Astrocyte (in vitro differentiated cells and primary cell): ENCODE results near the gene DUSP16. TPM values are rescaled to one million over a fixed set of nuclear protein-coding genes. Genes with fewer than 3 reads are reported as not detected.

Experiments
- DNase-seq: peaks from one replicate; pipeline ENCODE4 v3.0.0-alpha.2; 2010; ENCODE audit warnings: low read depth
- FAIRE-seq: peaks from 2 replicates; lab custom pipeline; 2011; peaks lifted over from hg19 to GRCh38; lab: Jason Lieb, UNC
- H2AFZ ChIP-seq: 2 replicates; pipeline ENCODE4 v1.6.0; 2012; ENCODE audit warnings: low read depth, low read length, inconsistent platforms
- H3K27ac ChIP-seq: 2 replicates; pipeline ENCODE4 v1.5.1; 2011; ENCODE audit warnings: low read depth, low read length, inconsistent platforms
- H3K27me3 ChIP-seq: 2 replicates; pipeline ENCODE4 v1.6.0; 2011; ENCODE audit warnings: low read length, inconsistent platforms; ENCODE audit not compliant: insufficient read depth
- H3K36me3 ChIP-seq: 2 replicates; pipeline ENCODE4 v1.5.1; 2011; ENCODE audit warnings: low read length, inconsistent platforms; ENCODE audit not compliant: insufficient read depth
- H3K4me1 ChIP-seq: 2 replicates; pipeline ENCODE4 v1.5.1; 2011; ENCODE audit warnings: low read length, inconsistent platforms; ENCODE audit not compliant: insufficient read depth
- H3K4me2 ChIP-seq: 2 replicates; pipeline ENCODE4 v1.6.0; 2012; ENCODE audit warnings: low read length, inconsistent platforms
- H3K4me3 ChIP-seq: 2 replicates; pipeline ENCODE4 v1.5.1; 2011; ENCODE audit warnings: low read depth, mild to moderate bottlenecking, low read length, inconsistent platforms; ENCODE audit not compliant: insufficient read depth
- H3K79me2 ChIP-seq: 2 replicates; pipeline ENCODE4 v1.6.0; 2012; ENCODE audit warnings: mild to moderate bottlenecking, low read length, inconsistent platforms; ENCODE audit not compliant: insufficient read depth
- H3K9ac ChIP-seq: 2 replicates; pipeline ENCODE4 v1.6.0; 2012; ENCODE audit warnings: mild to moderate bottlenecking, low read length, inconsistent platforms
- H3K9me3 ChIP-seq: 2 replicates; pipeline ENCODE4 v1.5.1; 2012; ENCODE audit warnings: low read depth, mild to moderate bottlenecking, low read length, inconsistent platforms; ENCODE audit not compliant: insufficient read depth
- H4K20me1 ChIP-seq: 2 replicates; pipeline ENCODE4 v1.6.0; 2012; ENCODE audit warnings: low read length, inconsistent platforms; ENCODE audit not compliant: insufficient read depth
- H3K27ac Mint-ChIP-seq: one replicate; pipeline ENCODE4 v1.8.0; 2021; ENCODE audit warnings: mild to moderate bottlenecking, mixed read lengths; ENCODE audit not compliant: unreplicated experiment
- H3K27me3 Mint-ChIP-seq: one replicate; pipeline ENCODE4 v1.8.0; 2021; ENCODE audit warnings: low read depth, mixed read lengths; ENCODE audit not compliant: unreplicated experiment
- H3K36me3 Mint-ChIP-seq: one replicate; pipeline ENCODE4 v1.8.0; 2021; ENCODE audit warnings: low read depth, mixed read lengths; ENCODE audit not compliant: unreplicated experiment
- H3K4me1 Mint-ChIP-seq: one replicate; pipeline ENCODE4 v1.8.0; 2021; ENCODE audit warnings: low read depth, mixed read lengths; ENCODE audit not compliant: unreplicated experiment
- H3K4me3 Mint-ChIP-seq: one replicate; pipeline ENCODE4 v1.8.0; 2021; ENCODE audit warnings: mild to moderate bottlenecking, moderate library complexity, mixed read lengths; ENCODE audit not compliant: unreplicated experiment
- H3K9me3 Mint-ChIP-seq: one replicate; pipeline ENCODE4 v1.8.0; 2021; ENCODE audit warnings: mild to moderate bottlenecking, mixed read lengths; ENCODE audit not compliant: unreplicated experiment
- CTCF ChIP-seq: IDR thresholded peaks from 2 replicates; pipeline ENCODE4 v1.5.1; 2011; ENCODE audit warnings: low read depth, mild to moderate bottlenecking, inconsistent platforms, low read length, moderate library complexity; ENCODE audit not compliant: insufficient read depth
- EZH2 ChIP-seq: IDR thresholded peaks from 2 replicates; pipeline ENCODE4 v1.6.1; 2012; ENCODE audit warnings: mild to moderate bottlenecking, low read length, inconsistent platforms; ENCODE audit not compliant: insufficient read depth
- total RNA-seq: library from RNA; stranded (reverse); gene quantifications from 2 replicates; pipeline ENCODE4 v1.2.1, GENCODE V29; 2021

DUSP16 gene
- total RNA-seq, 1 donor from 2014 or later, result 24.2 TPM

GRCh38 chr12:12443431-12443878 lies 119.2 kb downstream of the DUSP16 start:
- H3K36me3 ChIP-seq, result no peaks in the 10 kb centered on the region
- H3K4me1 ChIP-seq, result peaks cover 20% of the 10 kb centered on the region
- FAIRE-seq, result no peak
- TF ChIP-seq EZH2, result no peak
- no peak for TF ChIP-seq CTCF
- no peak overlapping the region for H2AFZ ChIP-seq
- H3K79me2 ChIP-seq, result no peaks in the 10 kb centered on the region
- no peaks in the 10 kb centered on the region for H3K27me3 Mint-ChIP-seq
- H3K27ac ChIP-seq, result no peak overlapping the region
- peaks cover 2% of the 10 kb centered on the region for H3K36me3 Mint-ChIP-seq
- DNase-seq, result peak; percentile 68
- H4K20me1 ChIP-seq, result no peaks in the 10 kb centered on the region
- H3K27me3 ChIP-seq, result no peaks in the 10 kb centered on the region
- H3K4me3 ChIP-seq, result no peak overlapping the region
- H3K4me1 Mint-ChIP-seq, result peaks cover 14% of the 10 kb centered on the region
- H3K9ac ChIP-seq, result no peak overlapping the region
- no peaks in the 10 kb centered on the region for H3K9me3 ChIP-seq
- no peak overlapping the region for H3K27ac Mint-ChIP-seq
- no peak overlapping the region for H3K4me3 Mint-ChIP-seq
- no peaks in the 10 kb centered on the region for H3K9me3 Mint-ChIP-seq
- H3K4me2 ChIP-seq, result no peak overlapping the region

- Histone ChIP-seq H2AFZ (no peak overlapping the region), H4K20me1 (no peaks in the 10 kb centered on the region), H3K9me3 (no peaks in the 10 kb centered on the region), H3K4me2 (peak overlapping the region; percentile 55), H3K27me3 (no peaks in the 10 kb centered on the region), H3K4me3 (no peak overlapping the region), H3K27ac (peak overlapping the region; percentile 51), H3K36me3 (no peaks in the 10 kb centered on the region), H3K9ac (no peak overlapping the region), H3K4me1 (peaks cover 20% of the 10 kb centered on the region), H3K79me2 (no peaks in the 10 kb centered on the region)
- no peak for FAIRE-seq
- DNase-seq, result peak; percentile 77
- peaks cover 2% of the 10 kb centered on the region for H3K36me3 Mint-ChIP-seq
- peaks cover 14% of the 10 kb centered on the region for H3K4me1 Mint-ChIP-seq
- H3K9me3 Mint-ChIP-seq, result no peaks in the 10 kb centered on the region
- H3K27me3 Mint-ChIP-seq, result no peaks in the 10 kb centered on the region
- peak overlapping the region; percentile 60 for H3K27ac Mint-ChIP-seq
- no peak overlapping the region for H3K4me3 Mint-ChIP-seq
- TF ChIP-seq CTCF, result no peak
These were observed 120.1 kb downstream of the DUSP16 start for GRCh38 chr12:12442548-12443071.

- Histone ChIP-seq H2AFZ (no peak overlapping the region), H4K20me1 (no peaks in the 10 kb centered on the region), H3K36me3 (no peaks in the 10 kb centered on the region), H3K4me3 (no peak overlapping the region), H3K79me2 (no peaks in the 10 kb centered on the region), H3K27me3 (no peaks in the 10 kb centered on the region), H3K27ac (peak overlapping the region; percentile 51), H3K4me2 (peak overlapping the region; percentile 55), H3K9me3 (no peaks in the 10 kb centered on the region), H3K4me1 (peaks cover 20% of the 10 kb centered on the region), H3K9ac (no peak overlapping the region)
- Mint-ChIP-seq H3K4me3 (no peak overlapping the region), H3K4me1 (peaks cover 14% of the 10 kb centered on the region), H3K36me3 (peaks cover 6% of the 10 kb centered on the region), H3K27ac (no peak overlapping the region), H3K27me3 (no peaks in the 10 kb centered on the region), H3K9me3 (peaks cover 2% of the 10 kb centered on the region)
- no peak for TF ChIP-seq EZH2
- TF ChIP-seq CTCF, result no peak
- peak; percentile 64 for DNase-seq
- no peak for FAIRE-seq
These were observed 120.7 kb downstream of the DUSP16 start for GRCh38 chr12:12441843-12442461.
